Chondrocyte (in vitro differentiated cells): ENCODE measurements around the gene ZNF821. TPM values are rescaled to one million over a fixed set of nuclear protein-coding genes. Genes with fewer than 3 reads are reported as not detected.

ENCODE experiments used
- DNase-seq: peaks from one replicate; pipeline ENCODE4 v3.0.0; 2021; ENCODE audit warnings: mixed read lengths, low spot score
- H3K27ac Mint-ChIP-seq: one replicate; pipeline ENCODE4 v1.8.0; 2021; ENCODE audit warnings: mild to moderate bottlenecking, moderate library complexity, mixed read lengths; ENCODE audit not compliant: unreplicated experiment
- H3K27me3 Mint-ChIP-seq: 2 replicates; pipeline ENCODE4 v1.8.0; 2021; ENCODE audit warnings: low read depth, mixed read lengths
- H3K36me3 Mint-ChIP-seq: 2 replicates; pipeline ENCODE4 v1.8.0; 2021; ENCODE audit warnings: low read depth, mixed read lengths
- H3K4me1 Mint-ChIP-seq: 2 replicates; pipeline ENCODE4 v1.8.0; 2021; ENCODE audit warnings: low read depth, mild to moderate bottlenecking, mixed read lengths
- H3K4me3 Mint-ChIP-seq: one replicate; pipeline ENCODE4 v1.8.0; 2021; ENCODE audit warnings: mild to moderate bottlenecking, moderate library complexity, mixed read lengths; ENCODE audit not compliant: unreplicated experiment
- H3K9me3 Mint-ChIP-seq: 2 replicates; pipeline ENCODE4 v1.8.0; 2021; ENCODE audit warnings: low read depth, mixed read lengths
- total RNA-seq: library from RNA; stranded (reverse); gene quantifications from 3 replicates; pipeline ENCODE4 v1.2.1, GENCODE V29; 2021
- TF ChIP-seq, protein P1 (sequence below): fragments of 200-600 bp; sonication (generic); IDR thresholded peaks from 2 replicates; pipeline ENCODE4 v1.5.0; 2021; ENCODE audit warnings: antibody characterized with exemption, mild to moderate bottlenecking, moderate library complexity

The ZNF821 gene
- total RNA-seq, 1 donor from 2014 or later, result 12.0 TPM

DNA sequence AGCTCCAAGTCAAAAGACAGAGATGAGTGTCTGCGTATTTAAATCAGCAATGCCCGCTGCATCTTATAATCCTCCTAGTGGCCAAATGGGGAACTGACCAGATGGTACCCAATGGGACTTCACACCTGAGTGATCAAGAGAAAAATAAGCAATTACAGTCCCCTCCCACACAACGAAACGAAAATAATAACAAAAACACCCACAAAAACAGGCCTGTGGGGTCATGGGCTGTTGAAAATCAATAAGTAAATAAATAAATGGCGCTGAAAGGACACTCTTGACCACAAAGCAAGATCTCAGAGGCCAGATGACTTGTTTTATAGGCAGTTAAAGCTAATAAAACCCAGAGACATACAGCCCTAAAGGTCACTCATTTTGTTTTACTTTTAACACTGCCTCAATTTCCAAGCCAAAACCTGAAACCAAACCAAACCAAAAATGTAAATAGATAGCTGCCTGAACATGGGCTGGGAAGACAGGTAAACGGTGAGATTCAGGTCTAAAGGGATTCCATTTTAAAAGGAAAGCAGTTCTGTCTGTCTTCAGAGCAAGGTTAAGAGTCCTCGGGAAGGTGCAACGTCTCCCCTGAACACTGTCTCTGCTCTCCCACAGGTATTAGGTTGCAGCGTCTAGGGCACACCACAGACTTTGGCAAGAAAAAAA, 1.3 kb downstream of the ZNF821 start:
- H3K4me3 Mint-ChIP-seq, result peak overlapping the region; percentile 77
- H3K4me1 Mint-ChIP-seq, result peaks cover 16% of the 10 kb centered on the region
- H3K27me3 Mint-ChIP-seq, result no peaks in the 10 kb centered on the region
- no peaks in the 10 kb centered on the region for H3K9me3 Mint-ChIP-seq
- H3K36me3 Mint-ChIP-seq, result peaks cover 12% of the 10 kb centered on the region
- peak overlapping the region; percentile 80 for H3K27ac Mint-ChIP-seq
- no peak for DNase-seq
- TF ChIP-seq, protein P1, sequence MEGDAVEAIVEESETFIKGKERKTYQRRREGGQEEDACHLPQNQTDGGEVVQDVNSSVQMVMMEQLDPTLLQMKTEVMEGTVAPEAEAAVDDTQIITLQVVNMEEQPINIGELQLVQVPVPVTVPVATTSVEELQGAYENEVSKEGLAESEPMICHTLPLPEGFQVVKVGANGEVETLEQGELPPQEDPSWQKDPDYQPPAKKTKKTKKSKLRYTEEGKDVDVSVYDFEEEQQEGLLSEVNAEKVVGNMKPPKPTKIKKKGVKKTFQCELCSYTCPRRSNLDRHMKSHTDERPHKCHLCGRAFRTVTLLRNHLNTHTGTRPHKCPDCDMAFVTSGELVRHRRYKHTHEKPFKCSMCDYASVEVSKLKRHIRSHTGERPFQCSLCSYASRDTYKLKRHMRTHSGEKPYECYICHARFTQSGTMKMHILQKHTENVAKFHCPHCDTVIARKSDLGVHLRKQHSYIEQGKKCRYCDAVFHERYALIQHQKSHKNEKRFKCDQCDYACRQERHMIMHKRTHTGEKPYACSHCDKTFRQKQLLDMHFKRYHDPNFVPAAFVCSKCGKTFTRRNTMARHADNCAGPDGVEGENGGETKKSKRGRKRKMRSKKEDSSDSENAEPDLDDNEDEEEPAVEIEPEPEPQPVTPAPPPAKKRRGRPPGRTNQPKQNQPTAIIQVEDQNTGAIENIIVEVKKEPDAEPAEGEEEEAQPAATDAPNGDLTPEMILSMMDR, result peak; percentile 86

DNA sequence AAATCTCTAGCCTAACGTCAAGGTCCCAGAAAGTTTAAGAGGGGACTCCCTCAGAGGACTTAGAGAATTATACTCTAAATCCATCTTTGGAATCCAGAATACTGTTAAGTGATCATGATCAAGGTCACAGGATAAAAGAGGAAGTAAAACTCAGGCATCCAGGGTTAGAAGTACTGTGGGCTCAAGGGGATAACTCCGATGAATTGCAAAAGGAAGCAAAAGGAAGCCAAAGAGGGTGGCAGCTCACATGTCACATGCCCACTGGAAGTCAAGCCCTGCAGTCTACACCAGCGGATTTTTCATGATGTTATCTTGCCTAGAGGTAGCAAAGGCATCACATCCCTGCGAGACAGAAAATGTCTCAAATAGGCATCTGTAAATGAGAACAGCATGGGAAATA, 3.8 kb downstream of the ZNF821 start:
- Mint-ChIP-seq H3K4me1 (peaks cover 15% of the 10 kb centered on the region), H3K27ac (no peak overlapping the region), H3K27me3 (no peaks in the 10 kb centered on the region), H3K9me3 (no peaks in the 10 kb centered on the region), H3K4me3 (no peak overlapping the region), H3K36me3 (peaks cover 20% of the 10 kb centered on the region)
- TF ChIP-seq, protein P1, result no peak
- DNase-seq, result no peak

DNA sequence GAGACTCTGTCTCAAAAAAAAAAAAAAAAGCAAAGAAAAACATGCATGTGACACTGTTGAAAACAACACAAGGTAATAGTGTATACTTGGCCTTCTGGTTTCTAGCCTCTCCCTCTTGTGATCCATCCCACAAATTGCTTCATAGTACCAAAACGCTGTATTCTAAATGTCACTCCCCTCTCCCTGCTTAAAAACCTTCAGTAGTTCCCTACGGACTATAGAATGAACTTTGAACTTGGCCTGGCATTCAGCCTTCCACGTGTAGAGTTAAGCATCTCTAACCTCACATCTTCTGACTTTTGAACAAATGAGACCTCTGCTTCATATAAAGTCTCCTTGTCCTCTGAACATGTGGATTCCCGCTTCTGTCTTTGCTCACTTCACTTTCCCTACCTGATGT, 5.1 kb downstream of the ZNF821 start:
- H3K27ac Mint-ChIP-seq, result no peak overlapping the region
- no peak overlapping the region for H3K4me3 Mint-ChIP-seq
- no peak for DNase-seq
- peaks cover 22% of the 10 kb centered on the region for H3K36me3 Mint-ChIP-seq
- H3K9me3 Mint-ChIP-seq, result no peaks in the 10 kb centered on the region
- TF ChIP-seq, protein P1, result no peak
- no peaks in the 10 kb centered on the region for H3K27me3 Mint-ChIP-seq
- peaks cover 11% of the 10 kb centered on the region for H3K4me1 Mint-ChIP-seq

DNA sequence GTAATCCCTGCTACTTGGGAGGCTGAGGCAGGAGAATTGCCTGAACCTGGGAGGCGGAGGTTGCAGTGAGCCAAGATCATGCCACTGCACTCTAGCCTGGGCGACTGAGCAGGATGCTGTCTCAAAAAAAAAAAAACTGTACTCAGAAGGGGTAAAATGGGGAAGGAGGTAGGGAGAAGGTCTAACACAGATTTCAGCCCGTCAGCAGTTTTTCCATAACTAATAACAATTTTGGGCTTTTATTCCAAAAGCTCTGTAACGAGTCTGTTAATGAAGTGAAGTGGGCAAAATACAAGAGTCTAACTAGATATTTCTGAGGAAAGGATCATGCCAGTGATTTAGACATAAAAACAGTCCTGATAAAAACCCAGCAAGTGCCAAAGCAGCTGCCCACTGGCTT, 10.8 kb downstream of the ZNF821 start:
- no peak overlapping the region for H3K4me3 Mint-ChIP-seq
- DNase-seq, result no peak
- no peaks in the 10 kb centered on the region for H3K27me3 Mint-ChIP-seq
- H3K4me1 Mint-ChIP-seq, result no peaks in the 10 kb centered on the region
- H3K36me3 Mint-ChIP-seq, result peaks cover 18% of the 10 kb centered on the region
- no peaks in the 10 kb centered on the region for H3K9me3 Mint-ChIP-seq
- H3K27ac Mint-ChIP-seq, result no peak overlapping the region
- TF ChIP-seq, protein P1, result no peak

DNA sequence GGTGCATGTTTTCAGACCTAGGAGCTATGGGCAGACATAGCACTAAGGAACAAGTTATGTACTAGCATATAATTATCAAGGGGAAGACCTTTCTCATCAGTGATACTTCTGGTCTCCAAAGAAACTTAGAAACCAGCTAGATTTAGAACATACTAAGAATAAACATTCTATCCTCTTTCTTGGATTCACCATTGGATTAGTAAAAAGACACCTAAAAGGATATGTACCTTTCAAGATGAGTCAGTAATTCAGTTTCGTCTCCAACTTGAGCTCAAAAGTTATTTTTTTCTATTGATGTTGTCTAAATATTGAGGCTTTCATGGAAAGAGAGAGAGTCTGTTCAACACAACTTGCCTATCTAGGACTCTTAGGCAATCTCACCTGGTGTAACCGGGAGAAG, 13.2 kb downstream of the ZNF821 start:
- Mint-ChIP-seq H3K27ac (no peak overlapping the region), H3K4me3 (no peak overlapping the region), H3K36me3 (peaks cover 16% of the 10 kb centered on the region), H3K27me3 (no peaks in the 10 kb centered on the region), H3K9me3 (no peaks in the 10 kb centered on the region), H3K4me1 (no peaks in the 10 kb centered on the region)
- TF ChIP-seq, protein P1, result no peak
- DNase-seq, result no peak
